Kidney (tissue), 14 donors: Measurements from ENCODE around the gene GP1BB. TPM values are rescaled to one million over a fixed set of nuclear protein-coding genes. Genes with fewer than 3 reads are reported as not detected.
A peak's percentile ranks its signal among the peaks of the same experiment; 100 is the strongest.

ENCODE experiments used
- DNase-seq, 5 donors: peaks; one replicate each; pipeline ENCODE4 v3.0.0-alpha.2; 2013 to 2020
- FAIRE-seq: peaks from 2 replicates; lab custom pipeline; 2012; peaks lifted over from hg19 to GRCh38; lab: Jason Lieb, UNC
- H3K27ac ChIP-seq, 2 donors: one replicate each; pipeline ENCODE4 v1.7.0; 2013; ENCODE audit warnings: low read depth in 2 of 2, low read length in 2 of 2, inconsistent platforms in 1 of 2
- H3K27me3 ChIP-seq: one replicate; pipeline ENCODE4 v1.7.1; 2013; ENCODE audit warnings: low read length, inconsistent platforms; ENCODE audit not compliant: control insufficient read depth, insufficient read depth
- H3K36me3 ChIP-seq, 3 donors: one replicate each; pipeline versions ENCODE4 v1.7.0 to v1.7.1; 2013; ENCODE audit warnings: low read length in 3 of 3, control low read depth in 1 of 3, inconsistent platforms in 1 of 3; ENCODE audit not compliant: insufficient read depth in 3 of 3, control insufficient read depth in 2 of 3
- H3K4me1 ChIP-seq, 3 donors: one replicate each; pipeline versions ENCODE4 v1.7.0 to v1.7.1; 2013; ENCODE audit warnings: low read length in 3 of 3, inconsistent platforms in 1 of 3, low read depth in 1 of 3; ENCODE audit not compliant: control insufficient read depth in 2 of 3, insufficient read depth in 2 of 3
- H3K4me3 ChIP-seq, 3 donors: one replicate each; pipeline versions ENCODE4 v1.7.0 to v1.8.1; 2013; ENCODE audit warnings: low read length in 3 of 3, control low read depth in 1 of 3, inconsistent platforms in 1 of 3
- H3K9ac ChIP-seq, 3 donors: one replicate each; pipeline versions ENCODE4 v1.7.0 to v1.7.1; 2013; ENCODE audit warnings: low read length in 3 of 3, control low read depth in 1 of 3, inconsistent platforms in 1 of 3
- H3K9me3 ChIP-seq, 3 donors: one replicate each; pipeline versions ENCODE4 v1.7.0 to v1.7.1; 2013; ENCODE audit warnings: low read length in 3 of 3, control low read depth in 1 of 3, inconsistent platforms in 1 of 3; ENCODE audit not compliant: control insufficient read depth in 2 of 3, insufficient read depth in 1 of 3
- intact Hi-C: fragments of 100-400 bp; cut with DNase I; formaldehyde crosslinking; loops from one replicate; pipeline ENCODE4 v1.11.1; 2022
- polyA plus RNA-seq: library from polyadenylated mRNA; stranded (reverse); fragments of 350-450 nt; fragmentation: Illumina TruSeq; extraction: RNeasy Lipid Tissue Mini Kit (QIAGEN cat#74804); gene quantifications from one replicate; pipeline ENCODE4 v1.2.3, GENCODE V29; 2014; ENCODE audit warnings: low read depth, low replicate concordance; ENCODE audit not compliant: insufficient read depth
- total RNA-seq: library from RNA; stranded (reverse); fragmentation: NEBNext Ultra II Directional; extraction: Animal tissue kit (Norgen Biotek cat#: 25700); gene quantifications from one replicate; pipeline ENCODE4 v1.2.1, GENCODE V29; 2021
- TF ChIP-seq, protein P1 (sequence below): IDR thresholded peaks from 3 replicates; pipeline ENCODE4 v1.5.1; 2012; ENCODE audit warnings: mild to moderate bottlenecking, moderate library complexity, borderline replicate concordance; ENCODE audit not compliant: insufficient read depth; ENCODE audit errors: extremely low read depth
- donor health status: control.
- donor health status: control.
- donor health status: control.
- donor health status: control.
- donor health status: control.
- donor health status: DM: yes; HTN: yes; CAD: no.
- donor health status: Normal renal cell carcinoma (clear cell type).

Gene GP1BB
- total and polyA plus RNA-seq, 2 donors from 2014 or later = 1.9 to 4.1 TPM

- peak in 2 of 5 donors; percentile 23 to 55 for DNase-seq
- peaks cover 17% of the 10 kb centered on the region for H3K27me3 ChIP-seq
- TF ChIP-seq, protein P1, sequence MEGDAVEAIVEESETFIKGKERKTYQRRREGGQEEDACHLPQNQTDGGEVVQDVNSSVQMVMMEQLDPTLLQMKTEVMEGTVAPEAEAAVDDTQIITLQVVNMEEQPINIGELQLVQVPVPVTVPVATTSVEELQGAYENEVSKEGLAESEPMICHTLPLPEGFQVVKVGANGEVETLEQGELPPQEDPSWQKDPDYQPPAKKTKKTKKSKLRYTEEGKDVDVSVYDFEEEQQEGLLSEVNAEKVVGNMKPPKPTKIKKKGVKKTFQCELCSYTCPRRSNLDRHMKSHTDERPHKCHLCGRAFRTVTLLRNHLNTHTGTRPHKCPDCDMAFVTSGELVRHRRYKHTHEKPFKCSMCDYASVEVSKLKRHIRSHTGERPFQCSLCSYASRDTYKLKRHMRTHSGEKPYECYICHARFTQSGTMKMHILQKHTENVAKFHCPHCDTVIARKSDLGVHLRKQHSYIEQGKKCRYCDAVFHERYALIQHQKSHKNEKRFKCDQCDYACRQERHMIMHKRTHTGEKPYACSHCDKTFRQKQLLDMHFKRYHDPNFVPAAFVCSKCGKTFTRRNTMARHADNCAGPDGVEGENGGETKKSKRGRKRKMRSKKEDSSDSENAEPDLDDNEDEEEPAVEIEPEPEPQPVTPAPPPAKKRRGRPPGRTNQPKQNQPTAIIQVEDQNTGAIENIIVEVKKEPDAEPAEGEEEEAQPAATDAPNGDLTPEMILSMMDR = no peak
Measured at GRCh38 chr22:19773470-19774040, 50.2 kb downstream of the GP1BB start.

More at GRCh38 chr22:19773470-19774040, 50.2 kb downstream of the GP1BB start:
- no peaks in the 10 kb centered on the region for H3K9me3 ChIP-seq
- no peaks in the 10 kb centered on the region for H3K4me1 ChIP-seq
- H3K27ac ChIP-seq = no peak overlapping the region
- H3K4me3 ChIP-seq = no peak overlapping the region
- FAIRE-seq = no peak
- H3K9ac ChIP-seq = no peak overlapping the region
- H3K36me3 ChIP-seq = no peaks in the 10 kb centered on the region
- intact Hi-C loops = no loop called here

Other genes with a start within 250 kb of the GP1BB start
- 56.2 TPM for gene UFD1, start 244.3 kb upstream of the GP1BB start, total RNA-seq
- 67.8 TPM for gene UFD1, start 244.3 kb upstream of the GP1BB start, polyA plus RNA-seq
- 1.1 TPM for gene CDC45, start 243.6 kb upstream of the GP1BB start, total RNA-seq
- gene CDC45, start 243.6 kb upstream of the GP1BB start, polyA plus RNA-seq = 0.32 TPM
- 48.4 TPM for gene CLDN5, start 199.1 kb upstream of the GP1BB start, total RNA-seq
- 47.8 TPM for gene CLDN5, start 199.1 kb upstream of the GP1BB start, polyA plus RNA-seq
- 10.4 TPM for gene SEPTIN5, start 9.0 kb upstream of the GP1BB start, total RNA-seq
- gene SEPTIN5, start 9.0 kb upstream of the GP1BB start, polyA plus RNA-seq = 13.0 TPM
- gene TBX1, start 37.2 kb downstream of the GP1BB start, total RNA-seq = 5.5 TPM
- gene TBX1, start 37.2 kb downstream of the GP1BB start, polyA plus RNA-seq = 0.45 TPM
- 4.4 TPM for gene GNB1L, start 131.3 kb downstream of the GP1BB start, total RNA-seq
- gene GNB1L, start 131.3 kb downstream of the GP1BB start, polyA plus RNA-seq = 4.0 TPM
- gene RTL10, start 131.3 kb downstream of the GP1BB start, total RNA-seq = 16.7 TPM
- gene RTL10, start 131.3 kb downstream of the GP1BB start, polyA plus RNA-seq = 8.8 TPM
- 118 TPM for gene COMT, start 218.2 kb downstream of the GP1BB start, total RNA-seq
- 244 TPM for gene COMT, start 218.2 kb downstream of the GP1BB start, polyA plus RNA-seq
- gene TXNRD2, start 218.3 kb downstream of the GP1BB start, total RNA-seq = 28.6 TPM
- 50.6 TPM for gene TXNRD2, start 218.3 kb downstream of the GP1BB start, polyA plus RNA-seq